HEK293T (cell line): ENCODE results near the gene MX1.

ENCODE experiments used
- CTCF ChIA-PET: fragments of 350-600 bp; formaldehyde crosslinking; extraction: SDS; loops from one replicate; lab custom pipeline; 2021; ENCODE audit warnings: antibody characterized with exemption, inconsistent platforms; lab: Yijun Ruan, JAX
- POLR2A ChIA-PET: fragments of 350-600 bp; formaldehyde crosslinking; extraction: SDS; loops from one replicate; lab custom pipeline; 2020; ENCODE audit warnings: antibody characterized with exemption, inconsistent platforms; lab: Yijun Ruan, JAX
- DNase-seq: peaks from one replicate; pipeline ENCODE4 v3.0.0; 2012; ENCODE audit warnings: mixed read lengths; ENCODE audit errors: extremely low spot score
- ARNT ChIP-seq: fragments of 450-650 bp; IDR thresholded peaks from 2 replicates; pipeline ENCODE4 v1.6.1; 2017; ENCODE audit warnings: mild to moderate bottlenecking
- BHLHE40 ChIP-seq: fragments of 450-650 bp; IDR thresholded peaks from 2 replicates; pipeline ENCODE4 v1.6.1; 2016; ENCODE audit warnings: mild to moderate bottlenecking, moderate library complexity, borderline replicate concordance
- CTBP1 ChIP-seq: fragments of 450-650 bp; IDR thresholded peaks from 2 replicates; pipeline ENCODE4 v1.6.1; 2016; ENCODE audit warnings: borderline replicate concordance
- ELF4 ChIP-seq: fragments of 450-650 bp; IDR thresholded peaks from 2 replicates; pipeline ENCODE4 v1.6.1; 2017; ENCODE audit warnings: antibody characterized with exemption
- FOXA1 ChIP-seq: fragments of 450-650 bp; IDR thresholded peaks from 2 replicates; pipeline ENCODE4 v1.6.1; 2016; ENCODE audit warnings: mild to moderate bottlenecking
- FOXK2 ChIP-seq: fragments of 450-650 bp; IDR thresholded peaks from 2 replicates; pipeline ENCODE4 v1.6.1; 2016; ENCODE audit warnings: mild to moderate bottlenecking
- FOXM1 ChIP-seq: fragments of 450-650 bp; IDR thresholded peaks from 2 replicates; pipeline ENCODE4 v1.6.1; 2017; ENCODE audit warnings: mild to moderate bottlenecking, borderline replicate concordance
- HDGF ChIP-seq: fragments of 450-650 bp; IDR thresholded peaks from 2 replicates; pipeline ENCODE4 v1.6.1; 2017; ENCODE audit warnings: antibody characterized with exemption, borderline replicate concordance
- L3MBTL2 ChIP-seq: fragments of 450-650 bp; conservative IDR thresholded peaks from 2 replicates; pipeline ENCODE4 v1.6.1; 2016; ENCODE audit warnings: mild to moderate bottlenecking
- LEF1 ChIP-seq: fragments of 450-650 bp; IDR thresholded peaks from 2 replicates; pipeline ENCODE4 v1.6.1; 2017; ENCODE audit warnings: mild to moderate bottlenecking, borderline replicate concordance
- NFRKB ChIP-seq: fragments of 450-650 bp; IDR thresholded peaks from 2 replicates; pipeline ENCODE4 v1.6.1; 2016; ENCODE audit warnings: mild to moderate bottlenecking, moderate library complexity
- SP1 ChIP-seq: fragments of 450-650 bp; IDR thresholded peaks from 2 replicates; pipeline ENCODE4 v1.6.1; 2017
- SUZ12 ChIP-seq: fragments of 450-650 bp; IDR thresholded peaks from 2 replicates; pipeline ENCODE4 v1.6.1; 2016; ENCODE audit warnings: mild to moderate bottlenecking
- TARDBP ChIP-seq: fragments of 450-650 bp; IDR thresholded peaks from 2 replicates; pipeline ENCODE4 v1.6.1; 2016
- ZNF384 ChIP-seq: fragments of 450-650 bp; IDR thresholded peaks from 2 replicates; pipeline ENCODE4 v1.6.1; 2016
- TF ChIP-seq, protein P1 (sequence below): fragments of 450-650 bp; IDR thresholded peaks from 2 replicates; pipeline ENCODE4 v1.6.1; 2016

The MX1 gene, protein sequence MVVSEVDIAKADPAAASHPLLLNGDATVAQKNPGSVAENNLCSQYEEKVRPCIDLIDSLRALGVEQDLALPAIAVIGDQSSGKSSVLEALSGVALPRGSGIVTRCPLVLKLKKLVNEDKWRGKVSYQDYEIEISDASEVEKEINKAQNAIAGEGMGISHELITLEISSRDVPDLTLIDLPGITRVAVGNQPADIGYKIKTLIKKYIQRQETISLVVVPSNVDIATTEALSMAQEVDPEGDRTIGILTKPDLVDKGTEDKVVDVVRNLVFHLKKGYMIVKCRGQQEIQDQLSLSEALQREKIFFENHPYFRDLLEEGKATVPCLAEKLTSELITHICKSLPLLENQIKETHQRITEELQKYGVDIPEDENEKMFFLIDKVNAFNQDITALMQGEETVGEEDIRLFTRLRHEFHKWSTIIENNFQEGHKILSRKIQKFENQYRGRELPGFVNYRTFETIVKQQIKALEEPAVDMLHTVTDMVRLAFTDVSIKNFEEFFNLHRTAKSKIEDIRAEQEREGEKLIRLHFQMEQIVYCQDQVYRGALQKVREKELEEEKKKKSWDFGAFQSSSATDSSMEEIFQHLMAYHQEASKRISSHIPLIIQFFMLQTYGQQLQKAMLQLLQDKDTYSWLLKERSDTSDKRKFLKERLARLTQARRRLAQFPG

DNA sequence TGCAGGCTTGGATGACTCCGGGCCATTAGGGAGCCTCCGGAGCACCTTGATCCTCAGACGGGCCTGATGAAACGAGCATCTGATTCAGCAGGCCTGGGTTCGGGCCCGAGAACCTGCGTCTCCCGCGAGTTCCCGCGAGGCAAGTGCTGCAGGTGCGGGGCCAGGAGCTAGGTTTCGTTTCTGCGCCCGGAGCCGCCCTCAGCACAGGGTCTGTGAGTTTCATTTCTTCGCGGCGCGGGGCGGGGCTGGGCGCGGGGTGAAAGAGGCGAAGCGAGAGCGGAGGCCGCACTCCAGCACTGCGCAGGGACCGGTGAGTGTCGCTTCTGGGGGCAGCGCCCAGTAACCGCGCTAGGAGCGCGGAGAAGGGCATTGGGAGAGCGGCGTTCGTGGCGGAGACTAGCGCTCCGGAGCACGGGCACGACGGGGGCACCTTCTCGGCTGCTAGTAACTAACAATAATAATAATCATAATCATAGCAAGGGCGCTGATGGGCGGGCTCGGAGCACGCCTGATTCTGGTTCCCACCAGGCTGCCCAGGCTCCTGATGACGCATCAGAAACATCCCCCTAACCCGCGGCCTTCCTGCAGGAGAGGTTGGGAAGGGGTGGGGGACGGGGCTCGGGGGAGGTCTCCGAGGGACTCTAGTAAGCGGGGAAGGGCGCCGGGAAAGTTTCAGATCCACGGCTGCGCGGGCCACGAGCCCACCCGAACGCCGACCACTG lies at the start of gene MX1:
Gene MX1 (plus strand): TSS at position 286 of the 722 bp plus-strand sequence. CDS start 5,832 bp downstream, outside the sequence.
- CTCF ChIA-PET: no interaction called here
- POLR2A ChIA-PET: no interaction called here
- TF ChIP-seq CTBP1 (no peak), NFRKB (no peak), ZNF384 (no peak), ELF4 (no peak), FOXA1 (no peak)
- no peak for DNase-seq

DNA sequence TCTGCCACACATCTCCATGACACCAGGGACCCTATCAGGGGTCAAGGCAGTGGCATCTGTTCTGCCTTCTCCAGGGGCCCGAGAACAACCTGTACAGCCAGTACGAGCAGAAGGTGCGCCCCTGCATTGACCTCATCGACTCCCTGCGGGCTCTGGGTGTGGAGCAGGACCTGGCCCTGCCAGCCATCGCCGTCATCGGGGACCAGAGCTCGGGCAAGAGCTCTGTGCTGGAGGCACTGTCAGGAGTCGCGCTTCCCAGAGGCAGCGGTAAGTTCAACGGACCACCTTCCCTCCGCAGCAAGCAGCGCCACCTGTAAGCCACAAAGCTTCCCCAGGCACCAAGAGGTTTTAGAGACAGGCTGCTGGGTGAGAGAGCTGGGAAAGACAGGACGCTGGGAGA lies 48.3 kb upstream of the MX1 start:
- DNase-seq: no peak
- TF ChIP-seq FOXA1: no peak
- no peak for TF ChIP-seq LEF1
- no peak for TF ChIP-seq HDGF
- no peak for TF ChIP-seq SUZ12
- TF ChIP-seq ARNT: no peak
- no peak for TF ChIP-seq FOXM1
- no peak for TF ChIP-seq NFRKB
- POLR2A ChIA-PET: no interaction called here
- CTCF ChIA-PET: no interaction called here

DNA sequence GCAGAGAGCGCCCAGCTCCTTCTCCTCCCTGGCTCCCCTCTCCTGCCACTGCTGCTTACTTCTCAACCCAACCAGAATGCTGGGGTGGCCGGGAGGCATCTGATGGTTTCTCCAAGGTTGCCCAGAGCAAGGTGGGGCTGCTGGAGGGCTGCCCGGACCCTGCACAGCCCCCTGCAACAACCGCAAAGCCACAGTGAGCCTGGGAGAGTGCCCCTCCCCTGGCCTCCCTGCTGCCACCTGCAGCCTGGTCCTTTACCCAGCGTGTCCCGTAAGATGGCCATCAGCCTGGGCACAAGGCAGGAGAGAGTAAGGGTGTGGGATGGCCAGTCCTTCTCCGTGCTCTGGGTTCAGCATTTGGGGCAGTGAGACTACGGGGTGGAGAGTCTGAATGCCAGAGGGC lies 47.2 kb upstream of the MX1 start:
- no peak for DNase-seq
- TF ChIP-seq SP1 (no peak), L3MBTL2 (no peak), FOXK2 (no peak), SUZ12 (no peak), LEF1 (no peak), ARNT (no peak)
- ChIA-PET CTCF (no interaction called here), POLR2A (no interaction called here)

DNA sequence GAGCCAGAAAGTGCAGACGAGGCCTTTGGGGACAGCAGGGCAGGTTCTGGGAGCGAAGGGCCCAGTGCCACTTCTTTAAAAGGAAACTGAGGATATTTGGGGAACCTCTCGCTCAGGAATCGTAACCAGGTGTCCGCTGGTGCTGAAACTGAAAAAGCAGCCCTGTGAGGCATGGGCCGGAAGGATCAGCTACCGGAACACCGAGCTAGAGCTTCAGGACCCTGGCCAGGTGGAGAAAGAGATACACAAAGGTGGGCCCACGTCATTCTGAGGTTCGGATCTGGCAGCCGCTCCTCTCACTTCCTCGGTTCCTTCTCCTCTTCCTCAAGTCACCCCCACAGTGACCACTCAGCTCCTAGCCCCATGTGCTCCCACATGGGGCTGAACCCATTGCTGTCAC lies 46.1 kb upstream of the MX1 start:
- POLR2A ChIA-PET: no interaction called here

DNA sequence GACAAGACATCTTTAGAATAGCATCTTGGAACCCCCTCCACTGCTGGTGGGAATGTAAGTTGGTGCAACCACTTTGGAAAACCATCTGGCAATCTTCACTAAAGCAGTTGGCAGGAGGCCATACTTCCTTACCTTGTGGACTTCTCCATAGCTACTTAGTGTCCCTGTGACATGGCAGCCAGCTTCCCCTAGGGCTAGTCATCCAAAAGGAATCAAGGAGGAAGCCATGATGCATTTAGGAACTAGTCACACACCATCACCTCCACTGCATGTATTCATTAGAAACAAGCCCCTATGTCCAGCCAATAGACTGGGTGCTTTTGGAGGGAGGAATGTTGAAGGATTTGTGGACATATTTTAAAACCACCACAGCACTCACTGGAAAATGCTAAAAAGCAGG lies 44.3 kb upstream of the MX1 start:
- ChIA-PET POLR2A (no interaction called here), CTCF (no interaction called here)
- TF ChIP-seq, protein P1, sequence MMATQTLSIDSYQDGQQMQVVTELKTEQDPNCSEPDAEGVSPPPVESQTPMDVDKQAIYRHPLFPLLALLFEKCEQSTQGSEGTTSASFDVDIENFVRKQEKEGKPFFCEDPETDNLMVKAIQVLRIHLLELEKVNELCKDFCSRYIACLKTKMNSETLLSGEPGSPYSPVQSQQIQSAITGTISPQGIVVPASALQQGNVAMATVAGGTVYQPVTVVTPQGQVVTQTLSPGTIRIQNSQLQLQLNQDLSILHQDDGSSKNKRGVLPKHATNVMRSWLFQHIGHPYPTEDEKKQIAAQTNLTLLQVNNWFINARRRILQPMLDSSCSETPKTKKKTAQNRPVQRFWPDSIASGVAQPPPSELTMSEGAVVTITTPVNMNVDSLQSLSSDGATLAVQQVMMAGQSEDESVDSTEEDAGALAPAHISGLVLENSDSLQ: no peak
- TF ChIP-seq FOXA1 (no peak), ZNF384 (no peak)
- no peak for DNase-seq

More for the DNA sequence above, 46.1 kb upstream of the MX1 start:
- CTCF ChIA-PET: interaction anchor here (0.6 kb wide), 1 partner anchor 116 kb away, joined by 6 read pairs; no protein-coding TSS in a partner anchor
- no peak for TF ChIP-seq TARDBP
- TF ChIP-seq NFRKB: no peak
- no peak for TF ChIP-seq ZNF384
- no peak for TF ChIP-seq FOXA1
- TF ChIP-seq FOXM1: no peak
- no peak for TF ChIP-seq L3MBTL2
- TF ChIP-seq CTBP1: no peak
- TF ChIP-seq BHLHE40: no peak
- no peak for TF ChIP-seq SP1
- no peak for TF ChIP-seq HDGF
- TF ChIP-seq, protein P1: no peak
- TF ChIP-seq ARNT: no peak
- no peak for TF ChIP-seq FOXK2
- no peak for TF ChIP-seq SUZ12
- no peak for DNase-seq

DNA sequence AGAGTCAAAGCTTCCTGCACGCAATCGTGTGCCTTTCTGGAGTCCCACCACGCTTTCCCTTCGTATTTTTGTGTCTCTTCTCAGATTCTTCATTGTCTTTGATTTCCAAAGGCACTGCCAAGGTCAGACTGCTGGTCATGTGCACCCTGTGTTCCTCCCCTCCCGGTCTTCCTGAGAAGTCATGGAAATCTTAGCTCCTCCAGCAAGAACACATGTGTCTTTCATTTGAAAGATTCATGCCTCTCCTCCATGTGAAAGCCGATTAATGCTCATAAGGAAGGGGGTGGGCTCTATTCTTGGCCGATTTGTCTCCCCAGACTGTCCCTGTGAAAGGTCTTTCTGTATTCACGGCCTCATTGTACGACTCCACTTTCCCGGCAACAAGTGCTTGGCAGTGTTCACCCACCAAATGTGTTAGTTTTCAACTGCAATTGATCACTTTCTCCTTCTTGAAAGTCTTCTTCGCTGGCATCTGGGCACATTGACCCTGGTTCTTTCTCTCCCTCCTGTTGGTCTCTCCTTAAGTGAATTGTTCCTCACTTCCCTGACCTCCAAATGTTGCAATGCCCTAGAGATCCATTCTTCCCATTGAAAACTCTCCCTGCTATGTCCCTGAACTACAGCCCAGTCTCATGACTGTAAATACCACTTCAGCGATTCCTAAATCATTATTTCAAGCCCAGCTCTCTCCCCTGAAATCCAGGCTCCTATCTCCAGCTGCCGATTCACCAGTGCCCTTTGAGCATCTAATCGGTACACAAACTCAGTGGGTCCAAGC lies 38.8 kb upstream of the MX1 start:
- CTCF ChIA-PET: no interaction called here
- DNase-seq: no peak
- TF ChIP-seq SUZ12 (no peak), ARNT (no peak), FOXM1 (no peak), HDGF (no peak), CTBP1 (no peak), FOXA1 (no peak)
- TF ChIP-seq, protein P1: no peak
- POLR2A ChIA-PET: no interaction called here
